GM12878 (cell line): ENCODE measurements around the gene NFKBIZ. TPM values are rescaled to one million over a fixed set of nuclear protein-coding genes. Genes with fewer than 3 reads are reported as not detected.

Experiments used
- ATAC-seq: fragments of 200-7000 bp; cut with Tn5 transposase; 3 replicates; pipeline ENCODE4 v1.9.1; 2020; ENCODE audit warnings: mild to moderate bottlenecking, moderate library complexity
- BruUV-seq: library from RNA; stranded (reverse); fragments of 400-500 nt; replicated peaks from 2 replicates; lab custom pipeline; 2021; lab: Mats Ljungman, UMichigan
- CTCF ChIA-PET: fragments of 300-600 bp; sonication (Branson Sonifier 250); formaldehyde crosslinking; extraction: SDS; loops from one replicate; lab custom pipeline; 2021; ENCODE audit warnings: inconsistent platforms; lab: Yijun Ruan, JAX
- POLR2A ChIA-PET: fragments of 350-600 bp; formaldehyde crosslinking; extraction: SDS; loops from one replicate; lab custom pipeline; 2021; ENCODE audit warnings: inconsistent platforms; lab: Charles Lee
- RAD21 ChIA-PET: fragments of 300-600 bp; sonication (Branson Sonifier 250); formaldehyde crosslinking; loops from one replicate; lab custom pipeline; 2023; ENCODE audit warnings: antibody characterized with exemption; ENCODE audit not compliant: unreplicated experiment; lab: Charles Lee
- SMC1A ChIA-PET: fragments of 300-600 bp; sonication (Branson Sonifier 250); formaldehyde crosslinking; loops from one replicate; lab custom pipeline; 2023; ENCODE audit not compliant: unreplicated experiment, uncharacterized antibody; lab: Charles Lee
- DNase-seq: peaks from one replicate; pipeline ENCODE4 v3.0.0-alpha.2; 2011; ENCODE audit warnings: low read depth, low spot score
- FAIRE-seq: peaks from 3 replicates; lab custom pipeline; 2011; peaks lifted over from hg19 to GRCh38; lab: Jason Lieb, UNC
- H2AFZ ChIP-seq: 2 replicates; pipeline ENCODE4 v1.6.0; 2011; ENCODE audit warnings: low read depth, low read length, control low read depth; ENCODE audit not compliant: control insufficient read depth
- H3K27ac ChIP-seq: 2 replicates; pipeline ENCODE4 v1.5.1; 2011; ENCODE audit warnings: control low read depth; ENCODE audit not compliant: control insufficient read depth, insufficient read depth
- H3K27me3 ChIP-seq, 2 experiments: replicated peaks in 1 of 2; 2 replicates each; pipeline versions ENCODE4 v1.6.0 to v1.6.1; 2011; ENCODE audit warnings: low read length in 1 of 2; ENCODE audit not compliant: control insufficient read depth in 2 of 2, insufficient read depth in 2 of 2
- H3K36me3 ChIP-seq, 2 experiments: 2 replicates each; pipeline ENCODE4 v1.5.1; 2011; ENCODE audit warnings: low read length in 1 of 2; ENCODE audit not compliant: control insufficient read depth in 2 of 2, insufficient read depth in 2 of 2
- H3K4me1 ChIP-seq: 2 replicates; pipeline ENCODE4 v1.6.1; 2011; ENCODE audit warnings: mild to moderate bottlenecking, low read length, moderate library complexity, mixed read lengths; ENCODE audit not compliant: control insufficient read depth, insufficient read depth
- H3K4me2 ChIP-seq: 2 replicates; pipeline ENCODE4 v1.6.0; 2011; ENCODE audit warnings: control low read depth; ENCODE audit not compliant: control insufficient read depth, insufficient read depth
- H3K4me3 ChIP-seq: fragments of 200-600 bp; sonication (generic); 2 replicates; pipeline ENCODE4 v1.5.1; 2016
- H3K79me2 ChIP-seq: 2 replicates; pipeline ENCODE4 v1.6.0; 2011; ENCODE audit warnings: low read length; ENCODE audit not compliant: control insufficient read depth, insufficient read depth
- H3K9ac ChIP-seq: 2 replicates; pipeline ENCODE4 v1.8.0; 2011; ENCODE audit warnings: low read length, control low read depth, mixed read lengths; ENCODE audit not compliant: control insufficient read depth, insufficient read depth
- H3K9me3 ChIP-seq: replicated peaks from 3 replicates; pipeline ENCODE4 v1.5.1; 2011; ENCODE audit warnings: mild to moderate bottlenecking, low read length; ENCODE audit not compliant: control insufficient read depth, insufficient read depth
- H4K20me1 ChIP-seq: 2 replicates; pipeline ENCODE4 v1.6.0; 2011; ENCODE audit not compliant: control insufficient read depth, insufficient read depth
- ATF7 ChIP-seq: fragments of 450-650 bp; IDR thresholded peaks from 2 replicates; pipeline ENCODE4 v1.6.1; 2016; ENCODE audit warnings: low read depth, mild to moderate bottlenecking
- RUNX3 ChIP-seq: IDR thresholded peaks from 2 replicates; pipeline ENCODE4 v1.6.1; 2012; ENCODE audit warnings: low read length, inconsistent platforms
- SREBF2 ChIP-seq: IDR thresholded peaks from 2 replicates; pipeline ENCODE4 v1.6.1; 2012; ENCODE audit warnings: mild to moderate bottlenecking, low read length
- WGBS: methylation state at CpG from one replicate; pipeline ENCODE4 v1.1.6; 2016; ENCODE audit warnings: low lambda C conversion rate; ENCODE audit not compliant: insufficient replicate concordance, insufficient coverage; ENCODE audit errors: missing lambda C conversion rate; 5-methylcytosine and 5-hydroxymethylcytosine counted together
- in situ Hi-C: fragments of 300-500 bp; cut with MboI; formaldehyde crosslinking; loops from 9 replicates; pipeline ENCODE4 v1.14.3; 2018; ENCODE audit warnings: mixed read lengths
- intact Hi-C: fragments of 100-400 bp; cut with micrococcal nuclease; formaldehyde crosslinking; loops from one replicate; pipeline ENCODE4 v1.14.2; 2022; ENCODE audit not compliant: unreplicated experiment
- polyA plus RNA-seq, 11 experiments: library from polyadenylated mRNA; depleted of rRNA in 4 of 11; unstranded in 6 of 11; stranded (reverse) in 5 of 11; fragments of >200 nt; fragmentation: Nextera tagmentation in 4 of 11; fragmentation: Illumina TruSeq in 1 of 11; extraction: Ambion mirVana in 4 of 11; extraction: Trizol in 1 of 11; gene quantifications; 1 replicate in 1 of 11; 2 replicates in 10 of 11; pipeline versions ENCODE4 v1.2.1 to v1.2.3, GENCODE V29; 2011 to 2016; ENCODE audit warnings: inconsistent platforms in 2 of 11, missing spikeins in 2 of 11, low read depth in 1 of 11
- total RNA-seq, 4 experiments: library from RNA; depleted of rRNA in 3 of 4; stranded (reverse); fragments of >200 nt in 3 of 4; fragmentation: Illumina TruSeq in 1 of 4; extraction: Trizol in 1 of 4; gene quantifications; 2 replicates each; pipeline versions ENCODE4 v1.2.1 to v1.2.3, GENCODE V29; 2013 to 2021
- TF ChIP-seq, protein P1 (sequence below): fragments of 450-650 bp; IDR thresholded peaks from 2 replicates; pipeline ENCODE4 v1.6.1; 2017; ENCODE audit warnings: mild to moderate bottlenecking, moderate library complexity

The NFKBIZ gene
- total and polyA plus RNA-seq, 10 of the 15 experiments (the other 5 are each of a cell fraction or from before 2014, with no cell fraction given), result 6.3 to 53.8 (median 17.3) TPM

DNA sequence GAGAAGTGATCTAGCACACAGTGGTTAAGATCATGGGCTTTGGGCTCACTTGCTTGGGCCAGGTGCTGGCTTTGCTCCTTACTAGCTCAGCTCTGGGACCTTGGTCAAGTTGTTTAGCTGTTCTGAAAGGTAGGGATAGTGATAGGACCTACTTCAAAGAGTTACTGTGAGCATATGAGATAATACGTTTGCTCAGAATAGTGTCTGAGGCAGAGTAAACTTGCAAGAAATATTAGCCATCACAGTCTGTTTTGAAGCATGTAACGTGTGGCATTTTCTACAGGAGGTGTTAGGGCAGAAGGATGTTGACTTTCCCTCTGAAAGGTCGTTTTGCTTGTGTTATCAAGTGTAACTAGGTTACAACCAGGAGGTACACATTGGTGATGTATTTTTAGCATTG is 34.5 kb upstream of the NFKBIZ start:
- H3K4me2 ChIP-seq, result no peak overlapping the region
- no peaks in the 10 kb centered on the region for H4K20me1 ChIP-seq
- RAD21 ChIA-PET, result interaction anchor here (0.8 to 15.9 kb wide), 35 partner anchors 9 to 721 kb away, joined by 3 to 659 read pairs (median 5); partner anchors contain the start of genes CEP97 and NFKBIZ
- FAIRE-seq, result no peak
- no peaks in the 10 kb centered on the region for H3K79me2 ChIP-seq
- ATAC-seq, result peak; percentile 51
- H3K36me3 ChIP-seq, result peaks cover 0 to 5% of the 10 kb centered on the region in 2 experiments; a peak in 1 of 4 replicates
- no peak overlapping the region for H3K9ac ChIP-seq
- no peak overlapping the region for H3K4me3 ChIP-seq
- peaks cover 27% of the 10 kb centered on the region for H3K4me1 ChIP-seq
- DNase-seq, result no peak
- TF ChIP-seq, protein P1, sequence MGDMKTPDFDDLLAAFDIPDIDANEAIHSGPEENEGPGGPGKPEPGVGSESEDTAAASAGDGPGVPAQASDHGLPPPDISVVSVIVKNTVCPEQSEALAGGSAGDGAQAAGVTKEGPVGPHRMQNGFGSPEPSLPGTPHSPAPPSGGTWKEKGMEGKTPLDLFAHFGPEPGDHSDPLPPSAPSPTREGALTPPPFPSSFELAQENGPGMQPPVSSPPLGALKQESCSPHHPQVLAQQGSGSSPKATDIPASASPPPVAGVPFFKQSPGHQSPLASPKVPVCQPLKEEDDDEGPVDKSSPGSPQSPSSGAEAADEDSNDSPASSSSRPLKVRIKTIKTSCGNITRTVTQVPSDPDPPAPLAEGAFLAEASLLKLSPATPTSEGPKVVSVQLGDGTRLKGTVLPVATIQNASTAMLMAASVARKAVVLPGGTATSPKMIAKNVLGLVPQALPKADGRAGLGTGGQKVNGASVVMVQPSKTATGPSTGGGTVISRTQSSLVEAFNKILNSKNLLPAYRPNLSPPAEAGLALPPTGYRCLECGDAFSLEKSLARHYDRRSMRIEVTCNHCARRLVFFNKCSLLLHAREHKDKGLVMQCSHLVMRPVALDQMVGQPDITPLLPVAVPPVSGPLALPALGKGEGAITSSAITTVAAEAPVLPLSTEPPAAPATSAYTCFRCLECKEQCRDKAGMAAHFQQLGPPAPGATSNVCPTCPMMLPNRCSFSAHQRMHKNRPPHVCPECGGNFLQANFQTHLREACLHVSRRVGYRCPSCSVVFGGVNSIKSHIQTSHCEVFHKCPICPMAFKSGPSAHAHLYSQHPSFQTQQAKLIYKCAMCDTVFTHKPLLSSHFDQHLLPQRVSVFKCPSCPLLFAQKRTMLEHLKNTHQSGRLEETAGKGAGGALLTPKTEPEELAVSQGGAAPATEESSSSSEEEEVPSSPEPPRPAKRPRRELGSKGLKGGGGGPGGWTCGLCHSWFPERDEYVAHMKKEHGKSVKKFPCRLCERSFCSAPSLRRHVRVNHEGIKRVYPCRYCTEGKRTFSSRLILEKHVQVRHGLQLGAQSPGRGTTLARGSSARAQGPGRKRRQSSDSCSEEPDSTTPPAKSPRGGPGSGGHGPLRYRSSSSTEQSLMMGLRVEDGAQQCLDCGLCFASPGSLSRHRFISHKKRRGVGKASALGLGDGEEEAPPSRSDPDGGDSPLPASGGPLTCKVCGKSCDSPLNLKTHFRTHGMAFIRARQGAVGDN, result no peak
- TF ChIP-seq RUNX3 (0 out of 2 replicates have a peak, but pooled peaks have one; percentile 9), ATF7 (0 out of 2 replicates have a peak, but pooled peaks have one; percentile 13), SREBF2 (no peak)
- POLR2A ChIA-PET, result interaction anchor here (0.7 to 1.9 kb wide), 6 partner anchors 10 to 410 kb away, joined by 3 to 15 read pairs (median 3); partner anchors contain the start of gene CEP97
- SMC1A ChIA-PET, result interaction anchor here (0.8 to 19.7 kb wide), 41 partner anchors 10 to 722 kb away, joined by 3 to 949 read pairs (median 5); partner anchors contain the start of gene NFKBIZ
- CTCF ChIA-PET, result interaction anchor here (0.6 to 15.9 kb wide), 48 partner anchors 9 to 722 kb away, joined by 3 to 1057 read pairs (median 5); partner anchors contain the start of genes CEP97 and NFKBIZ
- H3K9me3 ChIP-seq, result peaks cover 2% of the 10 kb centered on the region; the same call in 1 of the 3 replicates
- in situ Hi-C loops, result loop anchor here (5.0 kb wide), 2 partner anchors 412 to 717 kb away; no protein-coding TSS in a partner anchor
- 62% methylated on average over 3 of the region's 3 CpGs for WGBS
- intact Hi-C loops, result loop anchor here (5.0 kb wide), 2 partner anchors 122 to 222 kb away; no protein-coding TSS in a partner anchor
- BruUV-seq, result no TSS peak
- no peak overlapping the region for H3K27ac ChIP-seq
- no peaks in the 10 kb centered on the region for H3K27me3 ChIP-seq
- no peak overlapping the region for H2AFZ ChIP-seq
